CD4-positive, alpha-beta T cell treated with Interleukin-6 for 4 hours (primary cell): ENCODE results near the gene ENTHD1.

Experiments used
- DNase-seq: peaks from one replicate; pipeline ENCODE4 v3.0.0-alpha.2; 2020; ENCODE audit warnings: mixed read lengths

ENTHD1 gene

GRCh38 chr22:39893526-39893925 lies at the start of gene ENTHD1:
TSS of gene ENTHD1 (minus strand) at chr22:39893760. CDS start at chr22:39887748, 6,012 bp downstream.
- no peak for DNase-seq

GRCh38 chr22:39943337-39943736 lies 49.8 kb upstream of the ENTHD1 start:
- DNase-seq, result peak; percentile 56

GRCh38 chr22:39942439-39943230 lies 49.1 kb upstream of the ENTHD1 start:
- DNase-seq, result no peak

- DNase-seq, result no peak
These were observed 48.0 kb upstream of the ENTHD1 start for GRCh38 chr22:39941601-39942000.

GRCh38 chr22:39940757-39941305 lies 47.3 kb upstream of the ENTHD1 start:
- peak; percentile 53 for DNase-seq

- no peak for DNase-seq
These were observed 46.3 kb upstream of the ENTHD1 start for GRCh38 chr22:39939830-39940229.

GRCh38 chr22:39938509-39939111 lies 45.0 kb upstream of the ENTHD1 start:
- DNase-seq, result peak; percentile 66

GRCh38 chr22:39937906-39938305 lies 44.3 kb upstream of the ENTHD1 start:
- DNase-seq, result peak; percentile 52

GRCh38 chr22:39936523-39937145 lies 43.1 kb upstream of the ENTHD1 start:
- peak; percentile 47 for DNase-seq

- peak; percentile 26 for DNase-seq
These were observed 42.1 kb upstream of the ENTHD1 start for GRCh38 chr22:39935612-39936011.

- no peak for DNase-seq
These were observed 41.6 kb upstream of the ENTHD1 start for GRCh38 chr22:39935116-39935515.

GRCh38 chr22:39933741-39934140 lies 40.2 kb upstream of the ENTHD1 start:
- DNase-seq, result peak; percentile 24

GRCh38 chr22:39932918-39933649 lies 39.5 kb upstream of the ENTHD1 start:
- DNase-seq, result peak; percentile 65

GRCh38 chr22:39932166-39932565 lies 38.6 kb upstream of the ENTHD1 start:
- no peak for DNase-seq

GRCh38 chr22:39931251-39931650 lies 37.7 kb upstream of the ENTHD1 start:
- DNase-seq, result no peak

- peak; percentile 24 for DNase-seq
These were observed 35.3 kb upstream of the ENTHD1 start for GRCh38 chr22:39928536-39929520.

GRCh38 chr22:39927544-39927943 lies 34.0 kb upstream of the ENTHD1 start:
- DNase-seq, result no peak

GRCh38 chr22:39926753-39927152 lies 33.2 kb upstream of the ENTHD1 start:
- no peak for DNase-seq

GRCh38 chr22:39925909-39926679 lies 32.5 kb upstream of the ENTHD1 start:
- peak; percentile 51 for DNase-seq

- no peak for DNase-seq
These were observed 31.7 kb upstream of the ENTHD1 start for GRCh38 chr22:39925273-39925672.

- no peak for DNase-seq
These were observed 30.7 kb upstream of the ENTHD1 start for GRCh38 chr22:39924286-39924685.
